WTC11 (cell line): ENCODE results near the gene RBM20. TPM values are rescaled to one million over a fixed set of nuclear protein-coding genes. Genes with fewer than 3 reads are reported as not detected.

Experiments used
- ATAC-seq: fragments of 200-7000 bp; cut with Tn5 transposase; 2 replicates; pipeline ENCODE4 v1.10.0; 2021; ENCODE audit warnings: mild to moderate bottlenecking, moderate library complexity
- CTCF ChIA-PET: fragments of 300-600 bp; sonication (Branson Sonifier 250); formaldehyde crosslinking; loops from one replicate; lab custom pipeline; 2021; ENCODE audit warnings: antibody characterized with exemption; lab: Charles Lee
- POLR2A ChIA-PET: fragments of 350-600 bp; sonication (Branson Sonifier 250); formaldehyde crosslinking; loops from one replicate; lab custom pipeline; 2021; ENCODE audit warnings: antibody characterized with exemption; lab: Charles Lee
- DNase-seq: peaks from one replicate; pipeline ENCODE4 v3.0.0; 2021; ENCODE audit warnings: low spot score
- H3K27ac Mint-ChIP-seq: 2 replicates; pipeline ENCODE4 v1.8.0; 2021; ENCODE audit warnings: mixed read lengths
- H3K27me3 Mint-ChIP-seq: 2 replicates; pipeline ENCODE4 v1.8.0; 2021; ENCODE audit warnings: low read depth, mild to moderate bottlenecking, moderate library complexity, mixed read lengths
- H3K36me3 Mint-ChIP-seq: 2 replicates; pipeline ENCODE4 v1.8.0; 2021; ENCODE audit warnings: mixed read lengths
- H3K4me1 Mint-ChIP-seq: 2 replicates; pipeline ENCODE4 v1.8.0; 2022; ENCODE audit warnings: mixed read lengths
- H3K4me3 Mint-ChIP-seq: 2 replicates; pipeline ENCODE4 v1.8.0; 2021; ENCODE audit warnings: mild to moderate bottlenecking, moderate library complexity, mixed read lengths
- H3K9me3 Mint-ChIP-seq: 2 replicates; pipeline ENCODE4 v1.8.0; 2021; ENCODE audit warnings: mixed read lengths
- ATF2 ChIP-seq: sonication (generic); formaldehyde crosslinking; IDR thresholded peaks from 2 replicates; pipeline ENCODE4 v1.8.1; 2022; ENCODE audit warnings: low read depth, missing genetic modification reagents, borderline replicate concordance
- ATF3 ChIP-seq: sonication (generic); formaldehyde crosslinking; conservative IDR thresholded peaks from 2 replicates; pipeline ENCODE4 v1.8.1; 2022; ENCODE audit warnings: mild to moderate bottlenecking, missing genetic modification reagents
- E2F5 ChIP-seq: sonication (generic); formaldehyde crosslinking; IDR thresholded peaks from 2 replicates; pipeline ENCODE4 v1.8.1; 2022; ENCODE audit warnings: mild to moderate bottlenecking, moderate library complexity, missing genetic modification reagents
- ELF4 ChIP-seq: sonication (generic); formaldehyde crosslinking; IDR thresholded peaks from 2 replicates; pipeline ENCODE4 v1.8.1; 2022; ENCODE audit warnings: low read depth, mild to moderate bottlenecking, moderate library complexity, missing genetic modification reagents
- ESRRA ChIP-seq: sonication (generic); formaldehyde crosslinking; IDR thresholded peaks from 2 replicates; pipeline ENCODE4 v1.8.1; 2022; ENCODE audit warnings: mild to moderate bottlenecking, missing genetic modification reagents, borderline replicate concordance
- FOXK1 ChIP-seq: sonication (generic); formaldehyde crosslinking; IDR thresholded peaks from 2 replicates; pipeline ENCODE4 v1.8.0; 2022; ENCODE audit warnings: mild to moderate bottlenecking, moderate library complexity, missing genetic modification reagents
- FOXP1 ChIP-seq: sonication (generic); formaldehyde crosslinking; IDR thresholded peaks from 2 replicates; pipeline ENCODE4 v1.8.0; 2022; ENCODE audit warnings: missing genetic modification reagents, mild to moderate bottlenecking, moderate library complexity, borderline replicate concordance
- FOXP4 ChIP-seq: sonication (generic); formaldehyde crosslinking; IDR thresholded peaks from 2 replicates; pipeline ENCODE4 v1.8.0; 2022; ENCODE audit warnings: mild to moderate bottlenecking, missing genetic modification reagents
- GRHL2 ChIP-seq: fragments of 250-450 bp; sonication (Bioruptor Pico); IDR thresholded peaks from 2 replicates; pipeline ENCODE4 v1.8.0; 2022; ENCODE audit warnings: mild to moderate bottlenecking, moderate library complexity; ENCODE audit not compliant: insufficient replicate concordance, severe bottlenecking
- GTF2I ChIP-seq: fragments of 250-450 bp; sonication (Bioruptor Pico); conservative IDR thresholded peaks from 2 replicates; pipeline ENCODE4 v1.4.0; 2021; ENCODE audit warnings: mild to moderate bottlenecking
- HMGA2 ChIP-seq: fragments of 250-450 bp; sonication (Bioruptor Pico); IDR thresholded peaks from 2 replicates; pipeline ENCODE4 v1.4.0; 2021; ENCODE audit warnings: mild to moderate bottlenecking, moderate library complexity
- IRF1 ChIP-seq: sonication (generic); formaldehyde crosslinking; IDR thresholded peaks from 2 replicates; pipeline ENCODE4 v1.8.0; 2023; ENCODE audit warnings: missing genetic modification reagents
- KAT7 ChIP-seq: sonication (generic); formaldehyde crosslinking; IDR thresholded peaks from 2 replicates; pipeline ENCODE4 v1.8.1; 2023; ENCODE audit warnings: missing genetic modification reagents, mild to moderate bottlenecking, borderline replicate concordance
- MXD4 ChIP-seq: fragments of 250-450 bp; sonication (Bioruptor Pico); IDR thresholded peaks from 2 replicates; pipeline ENCODE4 v1.8.0; 2021; ENCODE audit warnings: mild to moderate bottlenecking, moderate library complexity, borderline replicate concordance
- MYBL2 ChIP-seq: sonication (generic); formaldehyde crosslinking; IDR thresholded peaks from 2 replicates; pipeline ENCODE4 v1.8.1; 2023; ENCODE audit warnings: mild to moderate bottlenecking, moderate library complexity, missing genetic modification reagents
- NFATC4 ChIP-seq: fragments of 250-450 bp; sonication (Bioruptor Pico); IDR thresholded peaks from 2 replicates; pipeline ENCODE4 v1.9.0; 2021; ENCODE audit warnings: mild to moderate bottlenecking
- RORB ChIP-seq: fragments of 250-450 bp; sonication (Bioruptor Pico); IDR thresholded peaks from 2 replicates; pipeline ENCODE4 v1.9.0; 2021; ENCODE audit warnings: mild to moderate bottlenecking
- SMAD3 ChIP-seq: sonication (generic); formaldehyde crosslinking; IDR thresholded peaks from 2 replicates; pipeline ENCODE4 v1.8.0; 2022; ENCODE audit warnings: missing genetic modification reagents, mild to moderate bottlenecking, borderline replicate concordance
- STAT6 ChIP-seq: sonication (generic); formaldehyde crosslinking; conservative IDR thresholded peaks from 2 replicates; pipeline ENCODE4 v1.8.1; 2023; ENCODE audit warnings: mild to moderate bottlenecking, low read depth, missing genetic modification reagents, moderate library complexity
- TCF7 ChIP-seq: sonication (generic); formaldehyde crosslinking; IDR thresholded peaks from 2 replicates; pipeline ENCODE4 v1.8.0; 2022; ENCODE audit warnings: mild to moderate bottlenecking, low read depth, missing genetic modification reagents, moderate library complexity
- TEAD1 ChIP-seq: sonication (generic); formaldehyde crosslinking; IDR thresholded peaks from 2 replicates; pipeline ENCODE4 v1.8.0; 2022; ENCODE audit warnings: mild to moderate bottlenecking, missing genetic modification reagents
- ZNF512 ChIP-seq: sonication (generic); formaldehyde crosslinking; IDR thresholded peaks from 2 replicates; pipeline ENCODE4 v1.8.1; 2022; ENCODE audit warnings: missing genetic modification reagents, borderline replicate concordance
- total RNA-seq: library from RNA; stranded (reverse); gene quantifications from 3 replicates; pipeline ENCODE4 v1.2.3, GENCODE V29; 2021

RBM20 gene
- total RNA-seq, 1 experiment from 2014 or later: 0.52 TPM

- TF ChIP-seq FOXP4 (no peak), TCF7 (no peak)
Measured at GRCh38 chr10:110709964-110710587, 65.9 kb downstream of the RBM20 start (continued).

GRCh38 chr10:110710621-110711020 is 66.5 kb downstream of the RBM20 start:
- TF ChIP-seq MXD4 (CRISPR knock-in tag) (no peak), TEAD1 (CRISPR knock-in tag) (no peak), ATF2 (CRISPR knock-in tag) (no peak), KAT7 (CRISPR knock-in tag) (no peak), ESRRA (CRISPR knock-in tag) (no peak), IRF1 (no peak), MYBL2 (CRISPR knock-in tag) (no peak), HMGA2 (CRISPR knock-in tag) (no peak), GTF2I (CRISPR knock-in tag) (no peak), E2F5 (CRISPR knock-in tag) (no peak)

GRCh38 chr10:110711382-110711781 is 67.2 kb downstream of the RBM20 start:
- no peak overlapping the region for H3K27ac Mint-ChIP-seq
- H3K9me3 Mint-ChIP-seq: peaks cover 10% of the 10 kb centered on the region
- H3K36me3 Mint-ChIP-seq: no peaks in the 10 kb centered on the region
- no peak for DNase-seq
- H3K4me1 Mint-ChIP-seq: peaks cover 12% of the 10 kb centered on the region
- ChIA-PET CTCF (interaction anchor here (1.7 kb wide), 1 partner anchor 31 kb away, joined by 3 read pairs; no protein-coding TSS in a partner anchor), POLR2A (no interaction called here)
- no peaks in the 10 kb centered on the region for H3K27me3 Mint-ChIP-seq
- H3K4me3 Mint-ChIP-seq: no peak overlapping the region
- no peak for ATAC-seq
- no peak for TF ChIP-seq FOXK1 (CRISPR knock-in tag)
- TF ChIP-seq FOXP1 (CRISPR knock-in tag): no peak
- no peak for TF ChIP-seq STAT6 (CRISPR knock-in tag)
- no peak for TF ChIP-seq NFATC4 (CRISPR knock-in tag)
- TF ChIP-seq SMAD3 (CRISPR knock-in tag): no peak
- TF ChIP-seq ELF4 (CRISPR knock-in tag): no peak
- TF ChIP-seq ZNF512 (CRISPR knock-in tag): no peak
- TF ChIP-seq GRHL2 (CRISPR knock-in tag): no peak
- TF ChIP-seq RORB (CRISPR knock-in tag): no peak
- no peak for TF ChIP-seq ATF3 (CRISPR knock-in tag)

More at GRCh38 chr10:110710621-110711020, 66.5 kb downstream of the RBM20 start:
- no peak for ATAC-seq
- Mint-ChIP-seq H3K27ac (no peak overlapping the region), H3K4me3 (no peak overlapping the region), H3K4me1 (peaks cover 15% of the 10 kb centered on the region), H3K9me3 (peaks cover 5% of the 10 kb centered on the region), H3K36me3 (no peaks in the 10 kb centered on the region), H3K27me3 (no peaks in the 10 kb centered on the region)
- POLR2A ChIA-PET: no interaction called here
- CTCF ChIA-PET: interaction anchor here (0.9 to 1.7 kb wide), 2 partner anchors 30 to 100 kb away, joined by 3 read pairs; no protein-coding TSS in a partner anchor
- DNase-seq: no peak
